A673 (cell line): ENCODE data around the gene DPM3.

Experiments used
- CTCF ChIP-seq: fragments of 300-800, 200-600 bp; sonication (generic); conservative IDR thresholded peaks from 2 replicates; pipeline ENCODE4 v1.5.1; 2017; ENCODE audit warnings: low read depth, mild to moderate bottlenecking, antibody characterized with exemption, low read length, moderate library complexity, mixed read lengths
- EZH2 ChIP-seq: fragments of 200-600 bp; sonication (generic); IDR thresholded peaks from 2 replicates; pipeline ENCODE4 v1.6.1; 2017; ENCODE audit warnings: borderline replicate concordance, low read depth, mild to moderate bottlenecking, mixed read lengths, antibody characterized with exemption, low read length; ENCODE audit not compliant: poor library complexity, severe bottlenecking

- TF ChIP-seq CTCF: no peak
- TF ChIP-seq EZH2: no peak
These were observed 29.9 kb downstream of the DPM3 start for GRCh38 chr1:155110381-155110780.
